H1 (cell line): ENCODE measurements around the gene OLA1. TPM values are rescaled to one million over a fixed set of nuclear protein-coding genes. Genes with fewer than 3 reads are reported as not detected.

ENCODE experiments used
- CTCF ChIA-PET: fragments of 300-600 bp; sonication (Branson Sonifier 250); formaldehyde crosslinking; loops from one replicate; lab custom pipeline; 2021; ENCODE audit not compliant: partially characterized antibody; lab: Charles Lee
- POLR2A ChIA-PET: fragments of 300-600 bp; sonication (Branson Sonifier 250); formaldehyde crosslinking; loops from one replicate; lab custom pipeline; 2021; ENCODE audit warnings: inconsistent platforms; ENCODE audit not compliant: partially characterized antibody; lab: Charles Lee
- DNase-seq, 2 experiments: peaks; one replicate each; pipeline versions ENCODE4 v3.0.0 to v3.0.0-alpha.2; 2010 to 2022; ENCODE audit warnings: low spot score in 2 of 2, low read depth in 1 of 2, mixed read lengths in 1 of 2
- FAIRE-seq: peaks from 2 replicates; lab custom pipeline; 2011; peaks lifted over from hg19 to GRCh38; lab: Jason Lieb, UNC
- H2AFZ ChIP-seq: 2 replicates; pipeline ENCODE4 v1.8.1; 2012; ENCODE audit warnings: low read length, inconsistent platforms
- H2AK5ac ChIP-seq: 2 replicates; pipeline ENCODE4 v1.6.1; 2013; ENCODE audit warnings: low read depth, low read length
- H2BK120ac ChIP-seq: replicated peaks from 2 replicates; pipeline ENCODE3; 2013; ENCODE audit warnings: low read depth, low read length, inconsistent platforms
- H2BK12ac ChIP-seq: 2 replicates; pipeline ENCODE4 v1.6.1; 2013; ENCODE audit warnings: low read depth, low read length
- H2BK15ac ChIP-seq: 2 replicates; pipeline ENCODE4 v1.6.1; 2013; ENCODE audit warnings: low read length
- H2BK20ac ChIP-seq: 2 replicates; pipeline ENCODE4 v1.6.1; 2013; ENCODE audit warnings: low read length
- H2BK5ac ChIP-seq: 2 replicates; pipeline ENCODE4 v1.6.1; 2013; ENCODE audit warnings: low read depth, low read length
- H3K14ac ChIP-seq: 2 replicates; pipeline ENCODE4 v1.6.1; 2013; ENCODE audit warnings: inconsistent platforms; ENCODE audit not compliant: insufficient read length
- H3K18ac ChIP-seq: 2 replicates; pipeline ENCODE4 v1.6.1; 2013; ENCODE audit warnings: low read length; ENCODE audit errors: extremely low read depth
- H3K23ac ChIP-seq: 2 replicates; pipeline ENCODE4 v1.6.1; 2013; ENCODE audit warnings: inconsistent platforms; ENCODE audit not compliant: insufficient read length
- H3K23me2 ChIP-seq: 2 replicates; pipeline ENCODE4 v1.6.1; 2013; ENCODE audit warnings: low read depth, low read length
- H3K27ac ChIP-seq: 2 replicates; pipeline ENCODE4 v1.6.1; 2011; ENCODE audit warnings: low read depth, low read length, inconsistent platforms
- H3K27me3 ChIP-seq, 4 experiments: replicated peaks in 1 of 4; 1 replicate in 1 of 4; 2 replicates in 3 of 4; pipeline versions ENCODE4 v1.6.1 to v1.8.1; 2011 to 2013; ENCODE audit warnings: low read length in 3 of 4, mild to moderate bottlenecking in 3 of 4, inconsistent platforms in 2 of 4, mixed read lengths in 2 of 4, moderate library complexity in 1 of 4; ENCODE audit not compliant: control insufficient read depth in 3 of 4, insufficient read depth in 3 of 4; ENCODE audit errors: extremely low read depth in 1 of 4
- H3K36me3 ChIP-seq, 4 experiments: 2 replicates each; pipeline versions ENCODE4 v1.6.1 to v1.8.1; 2011 to 2013; ENCODE audit warnings: mild to moderate bottlenecking in 4 of 4, low read length in 3 of 4, moderate library complexity in 2 of 4, control low read depth in 1 of 4, inconsistent platforms in 1 of 4; ENCODE audit not compliant: insufficient read depth in 4 of 4, control insufficient read depth in 2 of 4
- H3K4ac ChIP-seq: replicated peaks from 2 replicates; pipeline ENCODE3; 2013; ENCODE audit warnings: low read length, low read depth, mixed read lengths, inconsistent platforms; ENCODE audit not compliant: insufficient read length
- H3K4me1 ChIP-seq, 4 experiments: replicated peaks in 1 of 4; 1 replicate in 1 of 4; 2 replicates in 3 of 4; pipeline versions ENCODE4 v1.6.1 to v1.8.1; 2011 to 2013; ENCODE audit warnings: low read length in 3 of 4, inconsistent platforms in 2 of 4, mixed read lengths in 1 of 4; ENCODE audit not compliant: insufficient read depth in 4 of 4, control insufficient read depth in 3 of 4
- H3K4me2 ChIP-seq, 2 experiments: 2 replicates each; pipeline versions ENCODE4 v1.6.1 to v1.8.1; 2011 to 2013; ENCODE audit warnings: low read depth in 2 of 2, low read length in 2 of 2, control low read depth in 1 of 2, inconsistent platforms in 1 of 2, mild to moderate bottlenecking in 1 of 2; ENCODE audit not compliant: insufficient read depth in 1 of 2
- H3K4me3 ChIP-seq, 4 experiments: fragments of 200-600, 300-600 bp in 1 of 4; sonication (generic), shearing (Covaris generic), sonication (Bioruptor Twin) in 1 of 4; 2 replicates each; pipeline versions ENCODE4 v1.5.1 to v1.8.1; 2011 to 2016; ENCODE audit warnings: low read length in 4 of 4, low read depth in 3 of 4, control low read depth in 2 of 4, inconsistent platforms in 2 of 4, mild to moderate bottlenecking in 2 of 4, mixed read lengths in 1 of 4, moderate library complexity in 1 of 4; ENCODE audit not compliant: insufficient read depth in 2 of 4; ENCODE audit errors: extremely low read depth in 1 of 4
- H3K56ac ChIP-seq: replicated peaks from 2 replicates; pipeline ENCODE3; 2013; ENCODE audit warnings: low read depth, mild to moderate bottlenecking, mixed read lengths, low read length, inconsistent platforms; ENCODE audit not compliant: insufficient read length
- H3K79me1 ChIP-seq: 2 replicates; pipeline ENCODE4 v1.6.1; 2013; ENCODE audit warnings: low read depth, low read length, control low read depth
- H3K79me2 ChIP-seq, 2 experiments: 2 replicates each; pipeline versions ENCODE4 v1.6.1 to v1.8.1; 2012 to 2013; ENCODE audit warnings: low read length in 2 of 2, mild to moderate bottlenecking in 2 of 2, inconsistent platforms in 1 of 2; ENCODE audit not compliant: insufficient read depth in 2 of 2, control insufficient read depth in 1 of 2
- H3K9ac ChIP-seq, 4 experiments: replicated peaks in 1 of 4; 1 replicate in 1 of 4; 2 replicates in 3 of 4; pipeline versions ENCODE4 v1.6.1 to v1.8.1; 2011 to 2013; ENCODE audit warnings: low read depth in 3 of 4, low read length in 3 of 4, control low read depth in 2 of 4, mild to moderate bottlenecking in 2 of 4, moderate library complexity in 2 of 4, inconsistent platforms in 1 of 4; ENCODE audit errors: extremely low read depth in 1 of 4
- H3K9me3 ChIP-seq, 2 experiments: 2 replicates each; pipeline versions ENCODE4 v1.6.1 to v1.8.1; 2012 to 2013; ENCODE audit warnings: mild to moderate bottlenecking in 2 of 2, moderate library complexity in 2 of 2, control low read depth in 1 of 2, inconsistent platforms in 1 of 2, low read depth in 1 of 2, low read length in 1 of 2, mixed read lengths in 1 of 2; ENCODE audit not compliant: insufficient read depth in 2 of 2
- H4K20me1 ChIP-seq, 2 experiments: replicated peaks in 1 of 2; 2 replicates each; pipeline versions ENCODE3 to v1.8.1; 2011 to 2013; ENCODE audit warnings: inconsistent platforms in 2 of 2, low read length in 2 of 2, mild to moderate bottlenecking in 1 of 2; ENCODE audit not compliant: insufficient read depth in 2 of 2, control insufficient read depth in 1 of 2
- H4K5ac ChIP-seq: 2 replicates; pipeline ENCODE4 v1.6.1; 2013; ENCODE audit warnings: low read length, low read depth, mixed read lengths, inconsistent platforms; ENCODE audit not compliant: insufficient read length
- H4K8ac ChIP-seq: 2 replicates; pipeline ENCODE4 v1.8.0; 2013; ENCODE audit warnings: mild to moderate bottlenecking, moderate library complexity, low read length, inconsistent platforms; ENCODE audit not compliant: insufficient read depth; ENCODE audit errors: extremely low read depth
- H4K91ac ChIP-seq: replicated peaks from 2 replicates; pipeline ENCODE3; 2013; ENCODE audit warnings: low read length, mixed read lengths, inconsistent platforms; ENCODE audit not compliant: insufficient read length
- ASH2L ChIP-seq: fragments of 200-600, 300-600 bp; sonication (generic); IDR thresholded peaks from one replicate; pipeline ENCODE4 v1.7.1; 2017; ENCODE audit warnings: low read length
- FOSL1 ChIP-seq: IDR thresholded peaks from 2 replicates; pipeline ENCODE4 v1.6.1; 2011; ENCODE audit warnings: mild to moderate bottlenecking, low read depth, low read length, moderate library complexity; ENCODE audit not compliant: insufficient read depth
- GABPA ChIP-seq: IDR thresholded peaks from 2 replicates; pipeline ENCODE4 v1.6.1; 2011; ENCODE audit warnings: mild to moderate bottlenecking, low read length, moderate library complexity, borderline replicate concordance; ENCODE audit not compliant: insufficient read depth
- HDAC2 ChIP-seq, 2 experiments: fragments of 300-600 bp in 1 of 2; sonication (generic) in 1 of 2; IDR thresholded peaks; 2 replicates each; pipeline ENCODE4 v1.6.1; 2011 to 2012; ENCODE audit warnings: low read depth in 2 of 2, low read length in 2 of 2, mild to moderate bottlenecking in 2 of 2, moderate library complexity in 2 of 2, borderline replicate concordance in 1 of 2, inconsistent platforms in 1 of 2
- PHF8 ChIP-seq: fragments of 200-600 bp; sonication (generic); conservative IDR thresholded peaks from 2 replicates; pipeline ENCODE4 v1.7.1; 2012; ENCODE audit warnings: low read depth, mild to moderate bottlenecking, inconsistent platforms, low read length, moderate library complexity
- POLR2AphosphoS5 ChIP-seq: IDR thresholded peaks from 2 replicates; pipeline ENCODE4 v1.6.1; 2011; ENCODE audit warnings: low read depth, low read length
- RFX5 ChIP-seq: IDR thresholded peaks from 2 replicates; pipeline ENCODE4 v1.6.1; 2011; ENCODE audit warnings: low read depth, low read length, improper control_type of control experiment, borderline replicate concordance
- SP2 ChIP-seq: IDR thresholded peaks from 2 replicates; pipeline ENCODE4 v1.6.1; 2012; ENCODE audit warnings: mild to moderate bottlenecking, low read length, inconsistent platforms
- SUZ12 ChIP-seq: fragments of 200-600 bp; sonication (generic); IDR thresholded peaks from 2 replicates; pipeline ENCODE4 v1.6.1; 2012; ENCODE audit warnings: mild to moderate bottlenecking, inconsistent platforms, low read length, moderate library complexity, mixed read lengths
- TAF1 ChIP-seq: IDR thresholded peaks from 2 replicates; pipeline ENCODE4 v1.6.1; 2011; ENCODE audit warnings: mild to moderate bottlenecking, low read depth, low read length
- WGBS, 2 experiments: shearing (Covaris generic) in 1 of 2; methylation state at CpG; one replicate each; pipeline versions ENCODE4 v1.1.6 to v1.1.7; 2013 to 2015; ENCODE audit warnings: low lambda C conversion rate in 2 of 2, mixed read lengths in 2 of 2, inconsistent platforms in 1 of 2, low coverage in 1 of 2, missing lambda C conversion rate in 1 of 2; ENCODE audit not compliant: insufficient replicate concordance in 2 of 2, insufficient coverage in 1 of 2, insufficient read length in 1 of 2; ENCODE audit errors: extremely low coverage in 1 of 2, missing lambda C conversion rate in 1 of 2; 5-methylcytosine and 5-hydroxymethylcytosine counted together
- polyA plus RNA-seq, 7 experiments: library from polyadenylated mRNA; depleted of rRNA in 3 of 7; stranded (reverse) in 5 of 7; unstranded in 2 of 7; fragments of >200 nt in 5 of 7; fragments of 200-250 nt in 2 of 7; gene quantifications; 1 replicate in 5 of 7; 2 replicates in 1 of 7; 4 replicates in 1 of 7; pipeline versions ENCODE4 v1.2.1 to v1.2.3, GENCODE V29; 2011 to 2013; ENCODE audit warnings: missing spikeins in 2 of 7, mixed read lengths in 2 of 7
- total RNA-seq: library from RNA; stranded (reverse); fragmentation: NEBNext Ultra II Directional; extraction: Animal tissue kit (Norgen Biotek cat#: 25700); gene quantifications from 2 replicates; pipeline ENCODE4 v1.2.1, GENCODE V29; 2021

Gene OLA1
- total and polyA plus RNA-seq, 2 of the 8 experiments (the other 6 are each of a cell fraction or from before 2014, with no cell fraction given) = 39.3 to 158 TPM

DNA sequence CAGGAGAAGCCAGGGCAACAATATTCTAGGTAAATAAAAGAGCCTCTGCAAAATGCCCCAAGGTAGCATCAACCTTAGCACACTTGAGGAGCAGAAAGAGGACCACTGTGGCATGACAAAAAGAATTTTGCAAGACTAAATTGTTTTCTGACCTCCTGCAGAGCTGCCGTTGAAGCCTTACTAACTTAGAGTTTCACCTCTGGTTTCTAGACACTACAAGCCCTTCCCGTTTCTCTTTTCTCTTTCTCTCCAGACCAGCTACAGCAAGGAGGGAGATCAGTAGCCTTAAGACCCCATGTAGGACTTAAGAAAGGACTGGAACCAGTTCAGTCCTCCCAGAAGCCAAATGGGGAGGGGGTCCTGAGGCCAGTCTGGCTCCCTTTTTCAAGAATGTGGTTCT is 209.9 kb downstream of the OLA1 start:
- H3K36me3 ChIP-seq = no peaks in the 10 kb centered on the region
- no peaks in the 10 kb centered on the region for H3K27me3 ChIP-seq
- H2BK5ac ChIP-seq = no peak overlapping the region
- no peak overlapping the region for H4K8ac ChIP-seq
- no peak overlapping the region for H2BK15ac ChIP-seq
- no peak overlapping the region for H2AFZ ChIP-seq
- no peaks in the 10 kb centered on the region for H3K79me1 ChIP-seq
- no peaks in the 10 kb centered on the region for H3K23me2 ChIP-seq
- H3K4me3 ChIP-seq = no peak overlapping the region
- TF ChIP-seq HDAC2 (IDR thresholded peaks at IDR 0.05; ENCODE audit: borderline replicate concordance in 1 of 2, low read depth in 2 of 2, low read length in 2 of 2) (no peak), PHF8 (no peak), SUZ12 (no peak), FOSL1 (no peak), ASH2L (no peak), RFX5 (no peak), POLR2AphosphoS5 (no peak), GABPA (no peak), SP2 (no peak), TAF1 (no peak)
- no peak overlapping the region for H3K18ac ChIP-seq
- ChIA-PET POLR2A (interaction anchor here (0.6 to 1.4 kb wide), 3 partner anchors 9 to 79 kb away, joined by 3 read pairs; no protein-coding TSS in a partner anchor), CTCF (interaction anchor here (0.7 to 4.0 kb wide), 13 partner anchors 9 to 1011 kb away, joined by 3 to 16 read pairs (median 3); no protein-coding TSS in a partner anchor)
- no peak overlapping the region for H3K9ac ChIP-seq
- no peaks in the 10 kb centered on the region for H3K79me2 ChIP-seq
- no peak overlapping the region; the same call in 1 of the 2 replicates for H2BK20ac ChIP-seq
- no peak overlapping the region for H4K91ac ChIP-seq
- H3K4me2 ChIP-seq = no peak overlapping the region; a peak in 1 of 4 replicates
- H3K27ac ChIP-seq = no peak overlapping the region
- no peak overlapping the region for H3K23ac ChIP-seq
- no peak overlapping the region for H3K4ac ChIP-seq
- no peak overlapping the region; the same call in 1 of the 2 replicates for H2BK12ac ChIP-seq
- no peaks in the 10 kb centered on the region for H4K20me1 ChIP-seq
- H3K9me3 ChIP-seq = no peaks in the 10 kb centered on the region
- H3K4me1 ChIP-seq = peaks cover 4 to 7% (median 6%) of the 10 kb centered on the region in 4 experiments; a peak in 6 of 7 replicates
- WGBS, 2 experiments = 78% methylated on average over 2 of the region's 2 CpGs; no CpG with 5 or more reads in 1 of the 2 experiments
- H3K14ac ChIP-seq = no peak overlapping the region
- no peak overlapping the region for H3K56ac ChIP-seq
- FAIRE-seq = no peak
- DNase-seq = no peak
- no peak overlapping the region for H2BK120ac ChIP-seq
- no peak overlapping the region for H4K5ac ChIP-seq
- no peak overlapping the region for H2AK5ac ChIP-seq
